Gastroesophageal sphincter (tissue), 4 donors: ENCODE data around the gene FGD1. TPM values are rescaled to one million over a fixed set of nuclear protein-coding genes. Genes with fewer than 3 reads are reported as not detected.

Experiments used
- ATAC-seq: fragments of 150-250 bp; one replicate; pipeline ENCODE4 v1.9.1; 2016; ENCODE audit warnings: mild to moderate bottlenecking, moderate library complexity
- H3K27ac ChIP-seq, 4 donors: fragments of 200-600 bp; sonication (generic) in 3 of 4; 1 replicate in 3 of 4; 2 replicates in 1 of 4; pipeline ENCODE4 v1.5.1; 2016 to 2019
- H3K27me3 ChIP-seq: fragments of 200-600 bp; sonication (generic); one replicate; pipeline ENCODE4 v1.5.1; 2019
- H3K36me3 ChIP-seq, 2 donors: fragments of 200-600 bp; sonication (generic); one replicate each; pipeline ENCODE4 v1.5.1; 2019; ENCODE audit warnings: control low read depth in 1 of 2
- H3K4me1 ChIP-seq, 3 donors: fragments of 200-600 bp; sonication (generic); 1 replicate in 2 of 3; 2 replicates in 1 of 3; pipeline ENCODE4 v1.5.1; 2016 to 2019; ENCODE audit warnings: control low read depth in 2 of 3
- H3K4me3 ChIP-seq, 2 donors: fragments of 200-600 bp; sonication (generic); one replicate each; pipeline ENCODE4 v1.5.1; 2019; ENCODE audit warnings: mild to moderate bottlenecking in 1 of 2, moderate library complexity in 1 of 2
- H3K9me3 ChIP-seq, 3 donors: fragments of 200-600 bp; sonication (generic); one replicate each; pipeline ENCODE4 v1.5.1; 2017 to 2019; ENCODE audit warnings: control low read depth in 2 of 3
- CTCF ChIP-seq, 4 experiments: fragments of 200-600 bp in 2 of 4; fragments of 450-650 bp in 2 of 4; sonication (generic) in 1 of 4; IDR thresholded peaks; one replicate each; pipeline ENCODE4 v1.5.1; 2017 to 2019; ENCODE audit warnings: antibody characterized with exemption in 4 of 4, mild to moderate bottlenecking in 2 of 4, moderate library complexity in 2 of 4
- EP300 ChIP-seq: sonication (generic); formaldehyde crosslinking; IDR thresholded peaks from one replicate; pipeline ENCODE4 v1.6.1; 2017; ENCODE audit warnings: antibody characterized with exemption, mild to moderate bottlenecking
- POLR2A ChIP-seq, 2 donors: fragments of 450-650 bp; IDR thresholded peaks; one replicate each; pipeline ENCODE4 v1.6.1; 2017; ENCODE audit warnings: antibody characterized with exemption in 2 of 2, mild to moderate bottlenecking in 2 of 2, moderate library complexity in 1 of 2
- POLR2AphosphoS5 ChIP-seq: sonication (generic); formaldehyde crosslinking; IDR thresholded peaks from one replicate; pipeline ENCODE4 v1.6.1; 2017; ENCODE audit warnings: antibody characterized with exemption
- WGBS, 2 donors: methylation state at CpG; one replicate each; pipeline ENCODE4 v1.1.5; 2018; ENCODE audit warnings: low coverage in 1 of 2; 5-methylcytosine and 5-hydroxymethylcytosine counted together
- total RNA-seq, 4 donors: library from RNA; depleted of rRNA; stranded (reverse); fragments of >200 nt; gene quantifications; one replicate each; pipeline ENCODE4 v1.1.0, GENCODE V29; 2016

Gene FGD1
- total RNA-seq, 4 donors from 2014 or later, result 4.2 to 12.0 (median 7.2) TPM

GRCh38 chrX:54483946-54484345, 12.1 kb downstream of the FGD1 start:
- no peak for ATAC-seq
- Histone ChIP-seq H3K27me3 (no peaks in the 10 kb centered on the region), H3K4me3 (peak overlapping the region in 1 of 2 donors; percentile 37), H3K27ac (peak overlapping the region in 3 of 4 donors; percentile 66 to 73 (median 73)), H3K4me1 (peaks cover 0 to 46% (median 0%) of the 10 kb centered on the region in 3 donors), H3K9me3 (no peaks in the 10 kb centered on the region), H3K36me3 (no peaks in the 10 kb centered on the region)
- TF ChIP-seq EP300 (no peak), POLR2AphosphoS5 (no peak), POLR2A (IDR thresholded peaks at IDR 0.05) (no peak), CTCF (IDR thresholded peaks at IDR 0.05) (no peak)
- WGBS, 2 donors, result 50 to 56% methylated on average over 1 to 7 of the region's 9 CpGs

- Histone ChIP-seq H3K4me3 (peak overlapping the region; percentile 12 to 37), H3K36me3 (no peaks in the 10 kb centered on the region), H3K4me1 (peaks cover 0 to 52% (median 0%) of the 10 kb centered on the region in 3 donors), H3K27ac (peak overlapping the region in 3 of 4 donors; percentile 66 to 73 (median 73)), H3K9me3 (no peaks in the 10 kb centered on the region), H3K27me3 (no peaks in the 10 kb centered on the region)
- no peak for ATAC-seq
- 0 to 40% methylated on average over 1 to 3 of the region's 21 CpGs for WGBS, 2 donors
- TF ChIP-seq POLR2A (IDR thresholded peaks at IDR 0.05), result no peak
- TF ChIP-seq CTCF (IDR thresholded peaks at IDR 0.05), result no peak
- no peak for TF ChIP-seq POLR2AphosphoS5
- TF ChIP-seq EP300, result no peak
Observed at GRCh38 chrX:54482839-54483593, 13.0 kb downstream of the FGD1 start.

- H3K27me3 ChIP-seq, result no peaks in the 10 kb centered on the region
- WGBS, 2 donors, result 23 to 100% methylated on average over 1 to 2 of the region's 9 CpGs
- no peak overlapping the region for H3K4me3 ChIP-seq
- TF ChIP-seq POLR2AphosphoS5, result no peak
- TF ChIP-seq CTCF (IDR thresholded peaks at IDR 0.05), result no peak
- TF ChIP-seq POLR2A (IDR thresholded peaks at IDR 0.05), result no peak
- no peak for TF ChIP-seq EP300
- H3K36me3 ChIP-seq, result no peaks in the 10 kb centered on the region
- no peak for ATAC-seq
- H3K4me1 ChIP-seq, result peaks cover 0 to 45% (median 0%) of the 10 kb centered on the region in 3 donors
- H3K27ac ChIP-seq, result peak overlapping the region in 2 of 4 donors; percentile 24 to 30
- no peaks in the 10 kb centered on the region for H3K9me3 ChIP-seq
Observed at GRCh38 chrX:54479136-54480111, 16.6 kb downstream of the FGD1 start.

- Histone ChIP-seq H3K36me3 (peaks cover 0 to 14% of the 10 kb centered on the region in 2 donors), H3K27me3 (no peaks in the 10 kb centered on the region), H3K27ac (no peak overlapping the region), H3K4me3 (no peak overlapping the region), H3K4me1 (peaks cover 0 to 9% (median 0%) of the 10 kb centered on the region in 3 donors), H3K9me3 (no peaks in the 10 kb centered on the region)
- TF ChIP-seq CTCF (IDR thresholded peaks at IDR 0.05) (no peak), POLR2A (IDR thresholded peaks at IDR 0.05) (no peak), POLR2AphosphoS5 (no peak), EP300 (no peak)
- WGBS, 2 donors, result 62 to 67% methylated on average over 2 to 3 of the region's 10 CpGs
- ATAC-seq, result peak; percentile 26
Observed at GRCh38 chrX:54473993-54474859, 21.8 kb downstream of the FGD1 start.
